ENCODE data around the gene TMEM87A.

Gene TMEM87A

GRCh38 chr15:42282926-42283325, 9.7 kb upstream of the TMEM87A start:
- no peak for TF ChIP-seq POLR2A (IDR thresholded peaks at IDR 0.05; ENCODE audit: low read depth, low read length)
- no peak for FAIRE-seq
- no peak for DNase-seq (ENCODE audit: insufficient read length, low spot score)

GRCh38 chr15:42282344-42282743, 9.1 kb upstream of the TMEM87A start:
- TF ChIP-seq POLR2A (IDR thresholded peaks at IDR 0.05; ENCODE audit: low read depth, low read length): no peak
- FAIRE-seq (no peak), DNase-seq (ENCODE audit: insufficient read length, low spot score) (no peak)

GRCh38 chr15:42279234-42279723, 6.0 kb upstream of the TMEM87A start:
- FAIRE-seq: no peak
- TF ChIP-seq POLR2A (IDR thresholded peaks at IDR 0.05; ENCODE audit: low read depth, low read length): no peak
- no peak for DNase-seq (ENCODE audit: insufficient read length, low spot score)

GRCh38 chr15:42276762-42277161, 3.5 kb upstream of the TMEM87A start:
- no peak for DNase-seq (ENCODE audit: insufficient read length, low spot score)
- no peak for TF ChIP-seq POLR2A (IDR thresholded peaks at IDR 0.05; ENCODE audit: low read depth, low read length)
- FAIRE-seq: no peak

- no peak for DNase-seq (ENCODE audit: insufficient read length, low spot score)
- no peak for TF ChIP-seq POLR2A (IDR thresholded peaks at IDR 0.05; ENCODE audit: low read depth, low read length)
- no peak for FAIRE-seq
Measured at GRCh38 chr15:42275780-42276391, 2.7 kb upstream of the TMEM87A start.

GRCh38 chr15:42274702-42274989, 1.4 kb upstream of the TMEM87A start:
- FAIRE-seq (no peak), DNase-seq (ENCODE audit: insufficient read length, low spot score) (no peak)
- no peak for TF ChIP-seq POLR2A (IDR thresholded peaks at IDR 0.05; ENCODE audit: low read depth, low read length)

- FAIRE-seq: peak; percentile 15
- TF ChIP-seq POLR2A (IDR thresholded peaks at IDR 0.05; ENCODE audit: low read depth, low read length): no peak
- DNase-seq (ENCODE audit: insufficient read length, low spot score): peak; percentile 14
Measured at GRCh38 chr15:42273900-42274701, 868 bp upstream of the TMEM87A start.

- no peak for TF ChIP-seq POLR2A (IDR thresholded peaks at IDR 0.05; ENCODE audit: low read depth, low read length)
- no peak for FAIRE-seq
- no peak for DNase-seq (ENCODE audit: insufficient read length, low spot score)
Measured at GRCh38 chr15:42270996-42271395, 2.2 kb downstream of the TMEM87A start.

- DNase-seq (ENCODE audit: insufficient read length, low spot score) (no peak), FAIRE-seq (no peak)
- no peak for TF ChIP-seq POLR2A (IDR thresholded peaks at IDR 0.05; ENCODE audit: low read depth, low read length)
Measured at GRCh38 chr15:42270551-42270950, 2.7 kb downstream of the TMEM87A start.

- DNase-seq (ENCODE audit: insufficient read length, low spot score) (no peak), FAIRE-seq (no peak)
- TF ChIP-seq POLR2A (IDR thresholded peaks at IDR 0.05; ENCODE audit: low read depth, low read length): no peak
Measured at GRCh38 chr15:42267286-42267685, 5.9 kb downstream of the TMEM87A start.

- no peak for TF ChIP-seq POLR2A (IDR thresholded peaks at IDR 0.05; ENCODE audit: low read depth, low read length)
- FAIRE-seq: no peak
- no peak for DNase-seq (ENCODE audit: insufficient read length, low spot score)
Measured at GRCh38 chr15:42264795-42265194, 8.4 kb downstream of the TMEM87A start.

- FAIRE-seq: no peak
- TF ChIP-seq POLR2A (IDR thresholded peaks at IDR 0.05; ENCODE audit: low read depth, low read length): no peak
- no peak for DNase-seq (ENCODE audit: insufficient read length, low spot score)
Measured at GRCh38 chr15:42253300-42253699, 19.9 kb downstream of the TMEM87A start.

GRCh38 chr15:42240823-42241222, 32.4 kb downstream of the TMEM87A start:
- DNase-seq (ENCODE audit: insufficient read length, low spot score): no peak
- FAIRE-seq: no peak
- TF ChIP-seq POLR2A (IDR thresholded peaks at IDR 0.05; ENCODE audit: low read depth, low read length): no peak

GRCh38 chr15:42239528-42240182, 33.6 kb downstream of the TMEM87A start:
- DNase-seq (ENCODE audit: insufficient read length, low spot score): no peak

GRCh38 chr15:42233107-42233506, 40.1 kb downstream of the TMEM87A start:
- TF ChIP-seq POLR2A (IDR thresholded peaks at IDR 0.05; ENCODE audit: low read depth, low read length): no peak
- DNase-seq (ENCODE audit: insufficient read length, low spot score): no peak
- no peak for FAIRE-seq

More at GRCh38 chr15:42239528-42240182, 33.6 kb downstream of the TMEM87A start:
- FAIRE-seq: no peak
- no peak for TF ChIP-seq POLR2A (IDR thresholded peaks at IDR 0.05; ENCODE audit: low read depth, low read length)
